Thyroid gland (tissue), 4 donors: ENCODE data around the gene REG4.

Experiments used
- POLR2A ChIP-seq, 2 donors: fragments of 450-650 bp; IDR thresholded peaks; one replicate each; pipeline ENCODE4 v1.6.1; 2017; ENCODE audit warnings: antibody characterized with exemption in 2 of 2, mild to moderate bottlenecking in 2 of 2, moderate library complexity in 1 of 2
- TF ChIP-seq, protein P1 (sequence below), 6 experiments: fragments of 200-600 bp in 3 of 6; fragments of 450-650 bp in 3 of 6; sonication (generic) in 3 of 6; IDR thresholded peaks; one replicate each; pipeline ENCODE4 v1.5.1; 2016 to 2019; ENCODE audit warnings: antibody characterized with exemption in 6 of 6, mild to moderate bottlenecking in 2 of 6, inconsistent platforms in 1 of 6, moderate library complexity in 1 of 6

DNA sequence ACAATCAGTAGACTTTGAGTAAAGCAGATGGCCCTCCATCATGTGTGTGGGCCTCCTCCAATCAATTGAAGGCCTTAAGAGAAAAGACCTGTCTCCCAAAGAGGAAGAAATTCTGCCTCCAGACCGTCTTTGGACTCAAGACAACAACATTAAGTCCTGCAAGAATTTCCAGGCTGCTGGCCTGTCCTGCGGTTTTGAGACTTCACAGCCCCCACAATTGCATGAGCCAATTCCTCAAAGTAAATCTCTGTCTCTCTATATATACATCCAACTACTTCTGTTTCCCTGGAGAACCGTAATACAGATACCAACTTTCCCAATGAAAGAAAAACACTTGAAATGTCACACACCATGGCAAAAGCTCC is 16.4 kb downstream of the REG4 start:
- TF ChIP-seq, protein P1, sequence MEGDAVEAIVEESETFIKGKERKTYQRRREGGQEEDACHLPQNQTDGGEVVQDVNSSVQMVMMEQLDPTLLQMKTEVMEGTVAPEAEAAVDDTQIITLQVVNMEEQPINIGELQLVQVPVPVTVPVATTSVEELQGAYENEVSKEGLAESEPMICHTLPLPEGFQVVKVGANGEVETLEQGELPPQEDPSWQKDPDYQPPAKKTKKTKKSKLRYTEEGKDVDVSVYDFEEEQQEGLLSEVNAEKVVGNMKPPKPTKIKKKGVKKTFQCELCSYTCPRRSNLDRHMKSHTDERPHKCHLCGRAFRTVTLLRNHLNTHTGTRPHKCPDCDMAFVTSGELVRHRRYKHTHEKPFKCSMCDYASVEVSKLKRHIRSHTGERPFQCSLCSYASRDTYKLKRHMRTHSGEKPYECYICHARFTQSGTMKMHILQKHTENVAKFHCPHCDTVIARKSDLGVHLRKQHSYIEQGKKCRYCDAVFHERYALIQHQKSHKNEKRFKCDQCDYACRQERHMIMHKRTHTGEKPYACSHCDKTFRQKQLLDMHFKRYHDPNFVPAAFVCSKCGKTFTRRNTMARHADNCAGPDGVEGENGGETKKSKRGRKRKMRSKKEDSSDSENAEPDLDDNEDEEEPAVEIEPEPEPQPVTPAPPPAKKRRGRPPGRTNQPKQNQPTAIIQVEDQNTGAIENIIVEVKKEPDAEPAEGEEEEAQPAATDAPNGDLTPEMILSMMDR (IDR thresholded peaks at IDR 0.05): no peak
- no peak for TF ChIP-seq POLR2A (IDR thresholded peaks at IDR 0.05)
